DMS153 treated with DMSO at 0.1 percent for 48 hours (cell line): ENCODE data around the gene SRI.

Source experiments
- DNase-seq: peaks from one replicate; lab custom pipeline; 2025; ENCODE audit not compliant: unreplicated experiment; lab: John Stamatoyannopoulos, UW

Gene SRI

DNA sequence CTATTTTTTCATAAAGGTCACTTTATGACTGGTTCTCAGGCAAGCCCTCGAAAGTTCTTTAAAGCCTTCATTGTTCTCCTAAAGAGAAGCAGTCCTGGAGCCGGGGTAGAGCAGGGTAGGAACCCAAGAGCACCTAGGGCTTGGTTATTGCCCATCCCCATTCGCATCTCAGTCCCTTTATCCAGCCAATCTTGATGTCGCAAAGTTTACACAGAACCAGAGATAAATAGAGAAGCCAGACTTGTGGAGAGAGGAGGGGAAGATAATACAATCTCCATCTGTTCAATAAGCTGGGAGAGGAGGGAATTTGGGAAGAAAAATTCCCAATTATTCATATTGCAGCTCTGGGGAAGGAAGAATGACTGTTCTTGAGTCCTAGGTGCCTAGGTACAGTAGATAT is 6.4 kb upstream of the SRI start:
- no peak for DNase-seq

- DNase-seq = no peak
Observed at GRCh38 chr7:88224601-88225275, 4.9 kb upstream of the SRI start.

DNA sequence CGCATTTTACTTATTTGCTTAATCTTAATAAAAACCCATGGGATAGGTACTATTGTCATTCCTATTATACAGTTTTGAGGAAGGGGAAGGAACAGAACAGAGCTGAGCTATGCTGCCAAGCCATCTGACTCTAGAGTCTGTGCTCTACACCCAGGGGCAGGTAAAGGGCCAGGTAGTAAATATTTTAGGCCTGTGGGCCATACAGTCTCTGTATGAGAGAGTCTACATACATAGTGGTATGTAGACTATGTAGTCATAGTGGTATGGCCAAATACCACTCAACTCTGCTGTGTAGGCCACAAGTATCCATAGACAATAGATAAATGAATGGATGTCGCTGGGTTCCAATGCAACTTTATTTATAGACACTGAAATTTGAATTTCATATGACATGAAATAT is 3.4 kb upstream of the SRI start:
- DNase-seq = no peak

DNA sequence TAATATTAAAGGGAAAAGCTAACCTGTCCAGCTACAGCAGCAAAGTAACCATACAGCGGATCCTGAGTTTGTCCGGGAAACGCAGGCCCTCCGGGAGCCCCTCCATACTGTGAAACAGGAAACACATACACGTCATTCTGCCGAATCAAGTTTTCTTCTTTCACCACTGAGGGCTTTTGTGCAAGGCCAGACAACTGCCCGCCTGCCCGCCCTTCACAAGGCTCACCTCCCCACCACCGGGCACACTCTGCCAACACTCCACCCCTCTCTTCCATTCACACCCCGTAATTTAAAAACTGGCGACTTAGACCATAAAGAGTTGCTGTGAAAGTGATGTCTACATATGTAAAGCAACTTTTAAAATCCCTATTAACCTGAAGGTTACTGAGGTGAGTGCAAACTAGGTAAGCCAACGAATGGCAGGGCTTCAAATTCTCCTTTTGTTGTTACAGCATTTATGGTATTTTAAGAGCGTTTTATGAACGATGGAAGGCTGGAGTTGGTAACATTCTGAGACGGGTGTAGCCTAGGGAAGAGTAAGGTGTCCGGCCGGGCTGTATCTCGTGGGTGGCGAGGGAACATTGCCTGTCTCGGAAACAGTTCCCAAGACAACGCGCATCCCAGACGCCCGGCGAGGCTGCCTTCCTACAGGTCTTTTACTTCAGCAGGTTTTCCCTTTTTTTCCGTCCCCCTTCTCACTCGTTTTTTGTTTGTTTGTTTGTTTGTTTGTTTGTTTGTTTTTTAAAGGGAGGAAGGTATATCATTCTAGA is 817 bp downstream of the SRI start:
- DNase-seq = no peak

DNA sequence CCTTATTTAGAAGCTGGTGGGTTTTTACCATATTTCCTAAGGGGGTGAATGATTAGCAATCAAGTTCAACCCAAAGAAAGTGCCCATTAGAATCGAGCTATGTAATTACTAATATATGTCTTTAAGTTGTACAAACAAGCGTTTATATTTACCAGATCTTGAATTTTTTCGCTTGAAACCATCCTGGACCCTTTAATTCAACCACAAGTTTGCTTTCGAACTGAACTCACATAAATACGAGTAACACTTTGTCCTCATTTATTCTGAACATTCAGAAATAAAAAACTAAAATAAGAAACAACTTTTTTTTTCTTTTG is 1.5 kb downstream of the SRI start:
- no peak for DNase-seq

DNA sequence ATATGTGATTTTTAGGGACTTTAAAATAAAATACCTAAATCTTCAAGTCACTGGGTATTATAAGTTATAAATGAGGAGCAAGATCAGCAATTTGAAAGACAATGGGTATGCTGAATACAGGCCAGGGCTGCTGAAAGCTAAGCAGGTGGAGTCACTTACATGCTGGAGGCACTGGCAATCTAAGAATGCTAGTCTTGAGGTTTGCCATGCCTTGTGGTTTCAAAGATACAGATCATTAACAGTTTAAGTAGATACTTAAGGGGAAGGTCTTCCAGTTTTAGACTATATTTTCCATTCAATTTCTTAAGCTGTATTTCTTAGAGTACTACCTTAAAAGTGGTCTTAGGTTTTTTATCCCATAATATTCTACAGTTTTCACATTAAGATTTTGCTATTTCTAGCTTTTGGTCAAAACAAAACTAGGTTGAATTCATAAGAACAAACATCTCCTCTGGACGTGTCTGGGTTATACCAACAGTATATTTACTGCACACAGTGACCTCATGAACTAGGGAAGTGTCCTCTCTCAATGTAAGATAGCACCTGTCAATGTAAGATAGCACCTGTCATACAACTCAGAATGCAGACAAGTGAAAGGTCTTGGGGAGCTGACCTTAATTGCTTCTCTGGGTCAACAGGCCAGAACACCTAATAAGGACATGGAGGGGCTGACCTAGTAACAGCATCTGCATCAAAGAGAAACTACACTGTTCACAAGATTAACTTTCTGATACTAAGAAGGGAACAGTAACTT is 2.0 kb downstream of the SRI start:
- no peak for DNase-seq

DNA sequence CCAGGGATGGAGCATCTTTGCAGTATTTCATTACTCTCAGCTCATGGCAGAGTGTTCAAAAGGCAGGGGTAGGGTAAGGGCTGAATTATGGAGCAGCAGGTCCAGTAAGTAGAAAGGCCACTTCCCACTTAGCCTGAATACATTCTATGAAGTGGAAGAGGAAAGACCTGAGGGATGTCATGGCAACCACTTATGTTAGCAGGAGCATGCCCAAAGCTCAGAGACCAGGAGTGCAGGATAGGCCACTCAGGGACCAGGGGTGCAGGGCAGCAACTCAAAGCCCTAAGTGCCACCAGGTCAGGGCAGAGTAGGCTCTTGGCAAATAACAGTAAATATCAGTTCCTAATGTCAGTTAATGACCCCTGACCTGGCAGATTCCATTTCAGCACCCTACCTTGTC is 3.6 kb downstream of the SRI start:
- no peak for DNase-seq

GRCh38 chr7:88215295-88215694 is 4.5 kb downstream of the SRI start:
- DNase-seq = no peak

DNA sequence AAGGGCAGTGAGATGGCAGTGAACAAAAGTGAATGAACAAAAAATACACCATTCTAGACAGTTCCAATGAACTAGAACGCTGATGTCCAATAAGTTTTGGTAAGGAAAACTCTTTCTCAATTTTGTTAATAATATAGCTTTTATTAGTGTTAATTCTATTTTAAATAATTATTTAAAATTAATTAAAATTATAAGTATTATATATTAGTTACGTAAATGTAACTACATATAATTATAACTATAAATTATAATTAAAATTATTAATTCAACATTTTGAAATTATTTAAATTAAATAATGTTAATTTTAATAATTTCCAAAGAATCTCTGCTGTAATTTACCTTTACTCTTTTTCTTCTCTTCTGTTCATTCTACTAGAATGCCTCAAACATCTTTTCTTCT is 5.4 kb downstream of the SRI start:
- no peak for DNase-seq

DNA sequence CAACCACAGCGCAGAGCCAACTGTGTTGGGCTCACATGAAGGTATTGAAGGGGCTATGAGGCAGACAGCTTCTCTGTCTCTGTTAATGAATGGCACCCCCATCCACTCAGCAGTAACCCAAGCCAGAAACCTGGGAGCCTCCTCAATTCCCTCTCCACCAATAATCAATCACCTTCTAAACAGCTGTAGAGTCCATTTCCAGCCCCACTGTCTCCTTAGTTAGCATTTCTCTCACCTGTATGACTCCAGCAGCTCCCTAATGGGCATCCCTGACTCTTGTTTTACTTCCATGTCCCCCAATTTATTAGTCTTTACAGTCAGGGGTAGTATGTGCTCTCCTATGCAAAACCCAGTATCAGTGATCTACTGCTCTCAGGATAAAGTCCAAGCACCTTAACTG is 6.9 kb downstream of the SRI start:
- DNase-seq = no peak

DNA sequence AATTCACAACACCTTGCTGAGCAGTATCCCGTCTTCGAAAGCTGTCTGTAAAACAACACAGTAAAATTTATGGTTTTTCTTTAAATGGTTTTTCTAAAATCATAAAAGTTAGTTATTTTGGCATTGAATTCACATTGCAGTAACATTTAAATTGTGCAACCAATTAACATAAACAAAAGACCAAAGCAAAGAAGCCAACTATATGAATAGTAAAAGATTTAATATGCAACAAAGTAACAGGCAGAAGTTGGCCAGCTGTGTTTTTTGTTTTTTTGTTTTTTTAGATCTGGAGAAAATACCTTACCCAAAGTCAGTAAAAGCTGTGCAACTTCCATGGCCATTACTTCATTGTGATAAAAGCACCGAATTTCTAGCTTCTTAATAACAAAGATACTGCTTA is 11.3 kb downstream of the SRI start:
- no peak for DNase-seq

GRCh38 chr7:88206254-88206653 is 13.6 kb downstream of the SRI start:
- no peak for DNase-seq

DNA sequence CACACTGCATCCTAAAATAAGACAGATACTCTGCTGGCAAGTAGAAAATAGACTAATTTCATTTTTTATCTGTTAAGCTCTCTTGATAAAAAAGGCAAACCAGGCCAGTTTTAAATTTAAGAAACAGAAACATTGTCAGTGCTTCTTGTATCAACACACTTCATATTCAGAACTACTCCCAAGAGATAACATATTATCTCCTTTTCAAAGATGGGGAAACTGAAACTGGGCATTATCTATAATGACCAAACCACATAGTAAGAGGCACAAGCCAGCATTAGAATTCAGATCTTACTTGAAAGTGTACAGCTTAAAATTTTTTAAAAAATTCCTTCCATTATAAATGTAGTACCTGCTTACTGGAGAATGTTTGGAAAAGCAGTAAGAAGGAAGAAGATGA is 14.7 kb downstream of the SRI start:
- no peak for DNase-seq

- no peak for DNase-seq
Observed at GRCh38 chr7:88204525-88205110, 15.2 kb downstream of the SRI start.

GRCh38 chr7:88203401-88203800 is 16.4 kb downstream of the SRI start:
- DNase-seq = no peak

- DNase-seq = no peak
Observed at GRCh38 chr7:88202799-88203198, 17.0 kb downstream of the SRI start.

DNA sequence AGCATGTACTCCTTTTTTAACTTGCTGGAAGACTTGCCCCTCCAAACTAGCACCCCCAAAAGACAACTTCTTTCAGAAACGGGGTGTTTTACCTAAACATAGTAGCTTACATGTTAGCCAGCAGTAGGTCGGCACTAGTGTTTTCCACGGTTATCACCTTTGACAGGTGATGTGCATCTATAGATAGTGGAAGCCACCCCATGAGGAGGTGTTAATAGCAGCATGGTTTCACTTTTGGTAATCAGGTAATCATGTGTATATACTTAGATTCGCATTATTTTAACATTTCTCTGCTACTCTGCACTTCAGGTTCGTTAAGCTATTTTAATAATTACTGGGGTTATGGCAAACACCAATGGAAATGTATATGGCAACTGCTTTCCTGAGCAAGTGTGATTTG is 17.6 kb downstream of the SRI start:
- DNase-seq = no peak

- DNase-seq = no peak
Observed at GRCh38 chr7:88201305-88201704, 18.5 kb downstream of the SRI start.

DNA sequence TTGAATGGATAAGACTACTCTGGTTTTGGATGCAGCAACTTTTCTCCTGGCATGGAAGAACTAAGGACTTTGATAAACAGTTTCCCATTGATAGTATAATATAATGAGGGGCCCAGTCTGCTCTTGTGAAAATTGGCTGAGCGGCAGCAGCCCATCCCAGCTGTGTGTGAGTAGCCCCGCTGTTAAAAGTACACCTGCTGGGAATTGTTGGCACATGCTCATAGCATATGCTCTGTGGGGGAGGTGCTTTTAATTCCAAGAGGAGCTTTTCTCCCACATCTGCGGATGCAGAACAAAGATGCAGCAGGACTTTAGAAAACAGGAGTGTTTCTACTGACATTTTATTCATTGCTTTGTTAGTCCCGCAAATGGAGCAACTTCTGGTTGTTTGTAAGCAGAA is 19.0 kb downstream of the SRI start:
- DNase-seq = peak; percentile 22

GRCh38 chr7:88200261-88200660 is 19.6 kb downstream of the SRI start:
- DNase-seq = no peak

- no peak for DNase-seq
Observed at GRCh38 chr7:88191911-88192310, 27.9 kb downstream of the SRI start.

DNA sequence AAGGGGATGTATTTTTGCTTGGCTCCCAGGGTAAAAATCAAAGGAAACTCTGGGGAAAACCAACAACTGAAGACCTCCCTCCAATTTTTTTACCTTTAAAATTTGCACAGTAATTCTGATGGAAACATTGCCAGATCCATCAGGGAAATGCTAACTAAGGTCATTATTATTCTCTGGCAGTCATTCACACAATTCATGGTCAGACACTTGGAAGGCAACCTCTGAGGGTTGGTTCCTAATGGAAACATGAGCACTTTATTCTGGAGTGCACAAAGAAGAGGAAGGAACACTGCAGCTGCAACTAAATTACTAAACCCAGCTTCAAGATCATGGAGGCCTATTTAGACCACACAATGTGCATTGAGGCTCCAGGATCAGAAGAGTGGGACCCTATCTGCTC is 34.2 kb downstream of the SRI start:
- DNase-seq = no peak
